ENCODE data around the gene DPYD. TPM values are rescaled to one million over a fixed set of nuclear protein-coding genes. Genes with fewer than 3 reads are reported as not detected.

Gene DPYD
- polyA plus RNA-seq, 1 donor, result 32.5 TPM

- Histone ChIP-seq H3K4me1 (ENCODE audit: control insufficient read depth, insufficient read depth, low read length) (no peaks in the 10 kb centered on the region), H3K9me3 (ENCODE audit: control insufficient read depth, low read depth, low read length) (peaks cover 10% of the 10 kb centered on the region), H3K4me3 (ENCODE audit: low read length) (no peak overlapping the region), H3K36me3 (ENCODE audit: control insufficient read depth, insufficient read depth, low read length) (peaks cover 10% of the 10 kb centered on the region), H3K27ac (ENCODE audit: low read length) (no peak overlapping the region), H3K27me3 (ENCODE audit: control insufficient read depth, insufficient read depth, low read length) (no peaks in the 10 kb centered on the region)
- no CpG with 5 or more reads among the region's 5 CpGs for WGBS (ENCODE audit: insufficient coverage, low lambda C conversion rate)
- DNase-seq, result no peak
Observed at GRCh38 chr1:97844552-97845089, 76.2 kb downstream of the DPYD start.

- Histone ChIP-seq H3K27me3 (ENCODE audit: control insufficient read depth, insufficient read depth, low read length) (no peaks in the 10 kb centered on the region), H3K9me3 (ENCODE audit: control insufficient read depth, low read depth, low read length) (peaks cover 10% of the 10 kb centered on the region), H3K27ac (ENCODE audit: low read length) (no peak overlapping the region), H3K36me3 (ENCODE audit: control insufficient read depth, insufficient read depth, low read length) (peaks cover 10% of the 10 kb centered on the region), H3K4me3 (ENCODE audit: low read length) (no peak overlapping the region), H3K4me1 (ENCODE audit: control insufficient read depth, insufficient read depth, low read length) (no peaks in the 10 kb centered on the region)
- no peak for DNase-seq
- WGBS (ENCODE audit: insufficient coverage, low lambda C conversion rate), result 100% methylated on average over 1 of the region's 1 CpG
Observed at GRCh38 chr1:97841338-97841737, 79.5 kb downstream of the DPYD start.

- Histone ChIP-seq H3K4me3 (ENCODE audit: low read length) (no peak overlapping the region), H3K9me3 (ENCODE audit: control insufficient read depth, low read depth, low read length) (no peaks in the 10 kb centered on the region), H3K36me3 (ENCODE audit: control insufficient read depth, insufficient read depth, low read length) (no peaks in the 10 kb centered on the region), H3K4me1 (ENCODE audit: control insufficient read depth, insufficient read depth, low read length) (no peaks in the 10 kb centered on the region), H3K27ac (ENCODE audit: low read length) (no peak overlapping the region), H3K27me3 (ENCODE audit: control insufficient read depth, insufficient read depth, low read length) (no peaks in the 10 kb centered on the region)
- WGBS (ENCODE audit: insufficient coverage, low lambda C conversion rate), result no CpG with 5 or more reads among the region's 1 CpG
- DNase-seq, result no peak
Observed at GRCh38 chr1:97837161-97837560, 83.7 kb downstream of the DPYD start.

GRCh38 chr1:97834899-97835298, 85.9 kb downstream of the DPYD start:
- Histone ChIP-seq H3K27me3 (ENCODE audit: control insufficient read depth, insufficient read depth, low read length) (no peaks in the 10 kb centered on the region), H3K4me3 (ENCODE audit: low read length) (no peak overlapping the region), H3K4me1 (ENCODE audit: control insufficient read depth, insufficient read depth, low read length) (no peaks in the 10 kb centered on the region), H3K27ac (ENCODE audit: low read length) (no peak overlapping the region), H3K36me3 (ENCODE audit: control insufficient read depth, insufficient read depth, low read length) (no peaks in the 10 kb centered on the region), H3K9me3 (ENCODE audit: control insufficient read depth, low read depth, low read length) (no peaks in the 10 kb centered on the region)
- DNase-seq, result no peak

GRCh38 chr1:97833881-97834280, 87.0 kb downstream of the DPYD start:
- Histone ChIP-seq H3K27me3 (ENCODE audit: control insufficient read depth, insufficient read depth, low read length) (no peaks in the 10 kb centered on the region), H3K9me3 (ENCODE audit: control insufficient read depth, low read depth, low read length) (no peaks in the 10 kb centered on the region), H3K27ac (ENCODE audit: low read length) (no peak overlapping the region), H3K4me3 (ENCODE audit: low read length) (no peak overlapping the region), H3K4me1 (ENCODE audit: control insufficient read depth, insufficient read depth, low read length) (no peaks in the 10 kb centered on the region), H3K36me3 (ENCODE audit: control insufficient read depth, insufficient read depth, low read length) (no peaks in the 10 kb centered on the region)
- DNase-seq, result no peak
- 80% methylated on average over 1 of the region's 2 CpGs for WGBS (ENCODE audit: insufficient coverage, low lambda C conversion rate)

- DNase-seq, result no peak
- whole genome bisulfite sequencing (ENCODE audit: insufficient coverage, low lambda C conversion rate), result 83% methylated on average over 1 of the region's 1 CpG
Observed at GRCh38 chr1:97832481-97832880, 88.4 kb downstream of the DPYD start.

GRCh38 chr1:97827887-97828286, 92.9 kb downstream of the DPYD start:
- Histone ChIP-seq H3K27me3 (ENCODE audit: control insufficient read depth, insufficient read depth, low read length) (no peaks in the 10 kb centered on the region), H3K36me3 (ENCODE audit: control insufficient read depth, insufficient read depth, low read length) (no peaks in the 10 kb centered on the region), H3K27ac (ENCODE audit: low read length) (no peak overlapping the region), H3K9me3 (ENCODE audit: control insufficient read depth, low read depth, low read length) (no peaks in the 10 kb centered on the region), H3K4me3 (ENCODE audit: low read length) (no peak overlapping the region), H3K4me1 (ENCODE audit: control insufficient read depth, insufficient read depth, low read length) (no peaks in the 10 kb centered on the region)
- DNase-seq, result no peak
- WGBS (ENCODE audit: insufficient coverage, low lambda C conversion rate), result no CpG with 5 or more reads among the region's 3 CpGs

More at GRCh38 chr1:97832481-97832880, 88.4 kb downstream of the DPYD start:
- Histone ChIP-seq H3K9me3 (ENCODE audit: control insufficient read depth, low read depth, low read length) (no peaks in the 10 kb centered on the region), H3K27ac (ENCODE audit: low read length) (no peak overlapping the region), H3K27me3 (ENCODE audit: control insufficient read depth, insufficient read depth, low read length) (no peaks in the 10 kb centered on the region), H3K36me3 (ENCODE audit: control insufficient read depth, insufficient read depth, low read length) (no peaks in the 10 kb centered on the region), H3K4me1 (ENCODE audit: control insufficient read depth, insufficient read depth, low read length) (no peaks in the 10 kb centered on the region), H3K4me3 (ENCODE audit: low read length) (no peak overlapping the region)

- Histone ChIP-seq H3K9me3 (ENCODE audit: control insufficient read depth, low read depth, low read length) (no peaks in the 10 kb centered on the region), H3K36me3 (ENCODE audit: control insufficient read depth, insufficient read depth, low read length) (no peaks in the 10 kb centered on the region), H3K4me3 (ENCODE audit: low read length) (no peak overlapping the region), H3K27ac (ENCODE audit: low read length) (no peak overlapping the region), H3K4me1 (ENCODE audit: control insufficient read depth, insufficient read depth, low read length) (no peaks in the 10 kb centered on the region), H3K27me3 (ENCODE audit: control insufficient read depth, insufficient read depth, low read length) (no peaks in the 10 kb centered on the region)
- no peak for DNase-seq
Observed at GRCh38 chr1:97826820-97827219, 94.0 kb downstream of the DPYD start.

GRCh38 chr1:97824624-97825023, 96.2 kb downstream of the DPYD start:
- no peak for DNase-seq
- no peaks in the 10 kb centered on the region for H3K9me3 ChIP-seq (ENCODE audit: control insufficient read depth, low read depth, low read length)
- H3K4me3 ChIP-seq (ENCODE audit: low read length), result no peak overlapping the region
- H3K27me3 ChIP-seq (ENCODE audit: control insufficient read depth, insufficient read depth, low read length), result no peaks in the 10 kb centered on the region
- H3K36me3 ChIP-seq (ENCODE audit: control insufficient read depth, insufficient read depth, low read length), result no peaks in the 10 kb centered on the region
- WGBS (ENCODE audit: insufficient coverage, low lambda C conversion rate), result 90% methylated on average over 4 of the region's 5 CpGs
- H3K4me1 ChIP-seq (ENCODE audit: control insufficient read depth, insufficient read depth, low read length), result no peaks in the 10 kb centered on the region
- no peak overlapping the region for H3K27ac ChIP-seq (ENCODE audit: low read length)

- no peaks in the 10 kb centered on the region for H3K9me3 ChIP-seq (ENCODE audit: control insufficient read depth, low read depth, low read length)
- H3K27me3 ChIP-seq (ENCODE audit: control insufficient read depth, insufficient read depth, low read length), result no peaks in the 10 kb centered on the region
- no peak for DNase-seq
- no peaks in the 10 kb centered on the region for H3K4me1 ChIP-seq (ENCODE audit: control insufficient read depth, insufficient read depth, low read length)
- H3K4me3 ChIP-seq (ENCODE audit: low read length), result no peak overlapping the region
- no peaks in the 10 kb centered on the region for H3K36me3 ChIP-seq (ENCODE audit: control insufficient read depth, insufficient read depth, low read length)
- H3K27ac ChIP-seq (ENCODE audit: low read length), result no peak overlapping the region
- 100% methylated on average over 2 of the region's 2 CpGs for WGBS (ENCODE audit: insufficient coverage, low lambda C conversion rate)
Observed at GRCh38 chr1:97824200-97824599, 96.6 kb downstream of the DPYD start.

- DNase-seq, result peak in 1 of 2 donors; percentile 12
- H3K27ac ChIP-seq (ENCODE audit: low read length), result no peak overlapping the region
- H3K4me3 ChIP-seq (ENCODE audit: low read length), result no peak overlapping the region
- WGBS (ENCODE audit: insufficient coverage, low lambda C conversion rate), result 80% methylated on average over 1 of the region's 6 CpGs
- H3K4me1 ChIP-seq (ENCODE audit: control insufficient read depth, insufficient read depth, low read length), result no peaks in the 10 kb centered on the region
- H3K36me3 ChIP-seq (ENCODE audit: control insufficient read depth, insufficient read depth, low read length), result no peaks in the 10 kb centered on the region
- H3K9me3 ChIP-seq (ENCODE audit: control insufficient read depth, low read depth, low read length), result no peaks in the 10 kb centered on the region
- H3K27me3 ChIP-seq (ENCODE audit: control insufficient read depth, insufficient read depth, low read length), result no peaks in the 10 kb centered on the region
Observed at GRCh38 chr1:97820470-97821188, 100.2 kb downstream of the DPYD start.

Measured in large intestine (tissue), 3 donors.